IgD-negative memory B cell (primary cell): ENCODE results near the gene P3H3. TPM values are rescaled to one million over a fixed set of nuclear protein-coding genes. Genes with fewer than 3 reads are reported as not detected.

Source experiments
- H3K27ac Mint-ChIP-seq, 3 donors: one replicate each; pipeline ENCODE4 v1.8.0; 2020 to 2022; ENCODE audit warnings: mild to moderate bottlenecking in 3 of 3, mixed read lengths in 3 of 3, moderate library complexity in 1 of 3
- H3K27me3 Mint-ChIP-seq: one replicate; pipeline ENCODE4 v1.8.0; 2021; ENCODE audit warnings: mixed read lengths
- H3K36me3 Mint-ChIP-seq: one replicate; pipeline ENCODE4 v1.8.0; 2020; ENCODE audit warnings: mild to moderate bottlenecking, mixed read lengths
- H3K4me1 Mint-ChIP-seq, 3 donors: one replicate each; pipeline ENCODE4 v1.8.0; 2020 to 2022; ENCODE audit warnings: mixed read lengths in 3 of 3, mild to moderate bottlenecking in 1 of 3
- H3K4me3 Mint-ChIP-seq, 4 donors: one replicate each; pipeline ENCODE4 v1.8.0; 2020 to 2022; ENCODE audit warnings: mild to moderate bottlenecking in 4 of 4, mixed read lengths in 4 of 4, moderate library complexity in 3 of 4
- H3K9me3 Mint-ChIP-seq, 3 donors: one replicate each; pipeline ENCODE4 v1.8.0; 2020 to 2021; ENCODE audit warnings: mixed read lengths in 3 of 3, mild to moderate bottlenecking in 1 of 3
- polyA plus RNA-seq: library from polyadenylated mRNA; unstranded; fragments of 300-500 nt; fragmentation: Illumina TruSeq; gene quantifications from one replicate; pipeline ENCODE4 v1.2.3, GENCODE V29; 2021

Gene P3H3
- polyA plus RNA-seq, 1 donor from 2014 or later: not detected

DNA sequence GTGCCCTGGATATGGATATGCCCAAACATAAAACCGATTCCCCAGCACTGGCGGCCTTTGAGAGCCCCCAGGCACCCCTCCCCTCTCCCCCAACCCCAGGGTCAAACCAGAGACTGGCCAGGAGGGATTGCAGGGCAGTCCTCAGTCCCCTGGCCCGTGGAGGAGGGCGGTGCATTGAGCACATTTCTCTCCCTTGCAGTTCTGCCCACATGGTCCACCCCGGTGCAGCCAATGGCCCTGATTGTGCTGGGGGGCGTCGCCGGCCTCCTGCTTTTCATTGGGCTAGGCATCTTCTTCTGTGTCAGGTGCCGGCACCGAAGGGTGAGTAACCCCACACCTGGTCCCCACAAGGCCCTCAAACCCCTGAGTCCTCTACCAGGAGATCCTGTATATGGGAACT is 10.0 kb upstream of the P3H3 start:
- H3K27ac Mint-ChIP-seq: peak overlapping the region in 2 of 3 donors; percentile 53 to 54
- H3K36me3 Mint-ChIP-seq: peaks cover 2% of the 10 kb centered on the region
- peaks cover 0 to 2% (median 0%) of the 10 kb centered on the region in 3 donors for H3K9me3 Mint-ChIP-seq

DNA sequence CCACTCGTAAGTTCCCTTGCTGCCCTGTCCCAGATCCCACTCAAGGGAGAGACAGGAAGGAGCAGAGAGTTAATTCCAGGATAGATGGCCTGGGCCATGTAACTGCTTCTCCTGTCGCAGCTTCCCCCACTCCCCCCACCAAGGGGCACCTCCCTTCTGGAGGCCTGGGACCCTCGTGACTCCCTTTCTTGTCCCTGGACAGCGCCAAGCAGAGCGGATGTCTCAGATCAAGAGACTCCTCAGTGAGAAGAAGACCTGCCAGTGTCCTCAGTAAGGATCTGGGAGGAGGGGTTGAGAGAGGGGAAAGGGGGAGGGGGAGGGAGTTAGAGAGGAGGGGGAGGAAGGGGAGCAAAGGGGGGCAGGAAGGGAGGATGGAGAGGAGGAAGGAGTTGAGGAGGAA is 9.6 kb upstream of the P3H3 start:
- peak overlapping the region in 1 of 4 donors; percentile 32 for H3K4me3 Mint-ChIP-seq
- H3K9me3 Mint-ChIP-seq: peaks cover 0 to 2% (median 0%) of the 10 kb centered on the region in 3 donors
- peaks cover 4 to 5% (median 4%) of the 10 kb centered on the region in 3 donors for H3K4me1 Mint-ChIP-seq
- peaks cover 25% of the 10 kb centered on the region for H3K27me3 Mint-ChIP-seq
- H3K27ac Mint-ChIP-seq: peak overlapping the region in 2 of 3 donors; percentile 53 to 54
- peaks cover 2% of the 10 kb centered on the region for H3K36me3 Mint-ChIP-seq

More for the DNA sequence above, 10.0 kb upstream of the P3H3 start:
- Mint-ChIP-seq H3K27me3 (peaks cover 21% of the 10 kb centered on the region), H3K4me3 (peak overlapping the region in 1 of 4 donors; percentile 32), H3K4me1 (peaks cover 4 to 7% (median 5%) of the 10 kb centered on the region in 3 donors)

DNA sequence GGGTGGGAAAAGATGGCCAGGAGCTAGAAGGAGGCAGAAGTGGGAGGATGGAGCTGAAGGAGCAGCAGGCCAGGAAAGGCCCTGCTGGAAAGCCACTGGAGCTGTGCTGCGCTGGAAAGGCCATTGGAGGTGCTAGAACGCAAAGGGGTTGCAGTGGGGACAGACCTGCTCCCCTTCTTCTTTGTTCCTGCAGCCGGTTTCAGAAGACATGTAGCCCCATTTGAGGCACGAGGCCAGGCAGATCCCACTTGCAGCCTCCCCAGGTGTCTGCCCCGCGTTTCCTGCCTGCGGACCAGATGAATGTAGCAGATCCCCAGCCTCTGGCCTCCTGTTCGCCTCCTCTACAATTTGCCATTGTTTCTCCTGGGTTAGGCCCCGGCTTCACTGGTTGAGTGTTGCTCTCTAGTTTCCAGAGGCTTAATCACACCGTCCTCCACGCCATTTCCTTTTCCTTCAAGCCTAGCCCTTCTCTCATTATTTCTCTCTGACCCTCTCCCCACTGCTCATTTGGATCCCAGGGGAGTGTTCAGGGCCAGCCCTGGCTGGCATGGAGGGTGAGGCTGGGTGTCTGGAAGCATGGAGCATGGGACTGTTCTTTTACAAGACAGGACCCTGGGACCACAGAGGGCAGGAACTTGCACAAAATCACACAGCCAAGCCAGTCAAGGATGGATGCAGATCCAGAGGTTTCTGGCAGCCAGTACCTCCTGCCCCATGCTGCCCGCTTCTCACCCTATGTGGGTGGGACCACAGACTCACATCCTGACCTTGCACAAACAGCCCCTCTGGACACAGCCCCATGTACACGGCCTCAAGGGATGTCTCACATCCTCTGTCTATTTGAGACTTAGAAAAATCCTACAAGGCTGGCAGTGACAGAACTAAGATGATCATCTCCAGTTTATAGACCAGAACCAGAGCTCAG is 8.8 kb upstream of the P3H3 start:
- Mint-ChIP-seq H3K4me3 (no peak overlapping the region), H3K36me3 (peaks cover 2% of the 10 kb centered on the region), H3K27ac (no peak overlapping the region), H3K27me3 (peaks cover 31% of the 10 kb centered on the region), H3K4me1 (peaks cover 4 to 6% (median 5%) of the 10 kb centered on the region in 3 donors), H3K9me3 (peaks cover 0 to 2% (median 0%) of the 10 kb centered on the region in 3 donors)

DNA sequence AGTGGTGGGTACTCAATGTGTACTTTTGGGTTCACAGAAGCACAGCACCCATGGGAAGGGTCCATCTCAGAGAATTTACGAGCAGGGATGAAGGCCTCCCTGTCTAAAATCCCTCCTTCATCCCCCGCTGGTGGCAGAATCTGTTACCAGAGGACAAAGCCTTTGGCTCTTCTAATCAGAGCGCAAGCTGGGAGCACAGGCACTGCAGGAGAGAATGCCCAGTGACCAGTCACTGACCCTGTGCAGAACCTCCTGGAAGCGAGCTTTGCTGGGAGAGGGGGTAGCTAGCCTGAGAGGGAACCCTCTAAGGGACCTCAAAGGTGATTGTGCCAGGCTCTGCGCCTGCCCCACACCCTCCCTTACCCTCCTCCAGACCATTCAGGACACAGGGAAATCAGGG is 8.0 kb upstream of the P3H3 start:
- Mint-ChIP-seq H3K4me3 (peak overlapping the region in 1 of 4 donors; percentile 61), H3K4me1 (peaks cover 4 to 6% (median 5%) of the 10 kb centered on the region in 3 donors), H3K36me3 (peaks cover 2% of the 10 kb centered on the region), H3K27ac (no peak overlapping the region), H3K27me3 (peaks cover 34% of the 10 kb centered on the region), H3K9me3 (peaks cover 0 to 2% (median 0%) of the 10 kb centered on the region in 3 donors)

DNA sequence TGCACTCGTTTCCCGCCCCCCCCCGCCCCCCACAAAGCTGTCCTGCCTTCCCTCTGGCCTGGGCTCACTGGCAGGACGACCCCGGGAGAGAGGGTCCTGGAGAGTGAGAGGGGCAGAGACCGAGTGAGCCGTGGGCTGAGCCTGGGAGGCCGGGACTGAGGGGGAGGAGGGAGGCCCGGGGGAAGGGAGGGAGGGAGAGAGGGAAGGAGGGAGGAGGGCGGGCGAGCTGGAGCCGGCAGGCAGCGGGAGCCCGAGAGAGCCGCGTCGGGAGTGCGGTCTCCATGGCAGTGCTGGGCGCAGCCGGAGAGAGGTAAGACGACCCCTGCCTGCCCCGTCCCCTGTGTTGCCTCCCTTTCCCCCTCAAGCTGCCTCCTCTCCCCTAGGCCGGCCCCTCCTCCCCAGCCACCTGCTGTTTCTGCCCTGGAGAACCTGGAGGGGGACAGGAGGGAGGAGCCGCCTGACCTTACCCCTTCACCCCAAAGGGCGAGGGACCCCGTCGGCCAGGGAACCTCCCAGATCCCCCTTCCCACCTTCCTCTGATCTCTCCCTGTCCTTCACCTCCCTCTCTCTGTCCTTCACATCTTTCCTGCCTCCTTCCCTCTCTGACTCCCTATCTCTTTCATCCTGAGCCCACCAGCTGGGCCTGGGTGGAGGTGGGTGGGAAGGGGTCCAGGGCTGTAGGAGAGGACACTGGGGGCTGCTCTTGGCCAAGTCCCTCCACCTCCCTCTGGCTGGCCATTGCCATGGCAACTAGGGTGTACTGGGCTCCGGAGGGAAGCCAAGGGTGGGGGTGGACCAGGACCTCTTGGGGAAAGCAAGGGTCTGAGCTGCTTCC is 6.4 kb upstream of the P3H3 start, which contains the start of gene GPR162:
GPR162 (plus strand) TSS at position 231 of the 835 bp plus-strand sequence. CDS start 2,078 bp downstream, outside the sequence.
- H3K36me3 Mint-ChIP-seq: peaks cover 2% of the 10 kb centered on the region
- H3K27me3 Mint-ChIP-seq: peaks cover 49% of the 10 kb centered on the region
- H3K9me3 Mint-ChIP-seq: no peaks in the 10 kb centered on the region
- peak within 1 kb of the TSS in 2 of 4 donors; percentile 67 to 78 for H3K4me3 Mint-ChIP-seq
- no peak within 1 kb of the TSS for H3K27ac Mint-ChIP-seq
- peaks cover under 1 to 6% (median 5%) of the 10 kb centered on the region in 3 donors for H3K4me1 Mint-ChIP-seq

DNA sequence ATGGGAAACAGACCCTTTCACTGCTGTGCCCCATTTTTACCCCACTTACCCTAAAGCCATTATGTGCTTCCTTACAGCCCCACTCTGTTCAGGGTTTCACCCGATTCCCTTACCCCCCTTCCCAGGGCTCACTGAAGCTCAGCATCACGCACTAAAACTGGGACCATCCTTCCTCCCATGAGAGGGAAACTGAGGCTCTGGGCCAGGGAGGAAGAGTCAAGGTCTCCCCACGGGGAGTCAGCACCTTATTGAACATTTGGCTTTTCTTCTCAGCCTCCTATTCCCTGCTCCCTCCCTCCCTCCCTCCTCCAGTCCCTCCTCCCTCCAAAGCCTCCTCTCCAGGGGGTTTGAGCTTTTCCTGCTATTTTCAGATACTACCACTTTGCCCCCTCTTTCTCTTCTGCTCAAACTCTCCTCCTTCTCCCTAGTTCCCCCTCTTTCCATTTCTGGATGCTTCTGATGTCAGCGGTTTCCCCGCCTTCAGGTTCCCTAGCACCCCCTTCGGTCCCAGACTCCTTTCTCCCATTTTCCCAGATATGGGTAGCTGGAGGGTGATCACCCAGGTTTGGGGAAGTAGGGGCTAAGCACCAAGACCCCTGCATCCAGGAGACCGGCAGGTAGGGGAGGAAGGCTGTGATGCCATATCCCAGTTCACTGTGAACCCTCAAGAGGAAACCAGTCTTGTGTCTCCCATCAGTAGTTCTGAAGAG is 5.6 kb upstream of the P3H3 start:
- H3K27ac Mint-ChIP-seq: no peak overlapping the region
- no peaks in the 10 kb centered on the region for H3K9me3 Mint-ChIP-seq
- no peak overlapping the region for H3K4me3 Mint-ChIP-seq
- peaks cover 0 to 9% (median 8%) of the 10 kb centered on the region in 3 donors for H3K4me1 Mint-ChIP-seq
- H3K27me3 Mint-ChIP-seq: peaks cover 57% of the 10 kb centered on the region
- H3K36me3 Mint-ChIP-seq: peaks cover 2% of the 10 kb centered on the region

DNA sequence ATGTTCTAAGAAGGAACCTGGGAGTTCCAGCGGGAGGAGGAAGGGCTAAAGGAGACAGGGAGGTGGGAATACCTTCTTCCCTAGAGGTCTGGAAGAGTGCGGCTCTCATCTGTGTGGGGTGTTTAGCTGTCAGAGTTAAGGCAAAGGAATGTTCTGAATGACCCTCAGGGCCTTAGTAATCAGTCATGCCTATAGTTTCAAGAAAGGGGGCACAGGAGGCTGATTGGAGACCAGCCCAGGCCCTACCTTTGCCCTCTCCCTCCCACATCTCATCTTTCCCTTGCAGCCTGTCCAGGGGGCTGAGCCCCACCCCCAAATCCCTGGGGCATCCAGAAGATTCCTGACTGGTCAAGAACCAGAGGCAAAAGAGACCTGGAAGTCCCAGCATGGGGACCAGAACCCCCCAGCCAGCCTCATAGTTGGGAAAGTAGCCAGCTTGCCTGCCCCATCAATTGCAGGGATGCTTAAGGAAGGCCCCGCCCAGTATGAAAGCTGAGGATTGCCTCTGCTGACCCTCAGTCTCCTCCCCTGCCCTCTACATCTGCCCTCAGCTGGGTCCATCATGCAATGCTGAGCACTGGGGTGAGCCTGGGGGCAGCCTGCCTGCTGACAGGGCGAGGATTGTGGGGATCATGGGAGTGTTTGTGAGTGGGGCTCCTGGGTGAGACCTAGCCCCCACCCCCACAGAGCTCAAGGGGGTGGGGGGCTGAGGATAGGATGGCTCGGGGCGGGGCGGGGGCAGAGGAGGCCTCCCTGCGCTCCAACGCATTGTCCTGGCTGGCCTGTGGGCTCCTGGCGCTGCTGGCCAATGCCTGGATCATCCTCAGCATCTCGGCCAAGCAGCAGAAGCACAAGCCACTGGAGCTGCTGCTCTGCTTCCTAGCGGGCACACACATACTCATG is 4.8 kb upstream of the P3H3 start:
- Mint-ChIP-seq H3K36me3 (peaks cover 4% of the 10 kb centered on the region), H3K27ac (no peak overlapping the region), H3K4me1 (peaks cover 0 to 11% (median 11%) of the 10 kb centered on the region in 3 donors), H3K9me3 (no peaks in the 10 kb centered on the region), H3K27me3 (peaks cover 60% of the 10 kb centered on the region), H3K4me3 (no peak overlapping the region)

DNA sequence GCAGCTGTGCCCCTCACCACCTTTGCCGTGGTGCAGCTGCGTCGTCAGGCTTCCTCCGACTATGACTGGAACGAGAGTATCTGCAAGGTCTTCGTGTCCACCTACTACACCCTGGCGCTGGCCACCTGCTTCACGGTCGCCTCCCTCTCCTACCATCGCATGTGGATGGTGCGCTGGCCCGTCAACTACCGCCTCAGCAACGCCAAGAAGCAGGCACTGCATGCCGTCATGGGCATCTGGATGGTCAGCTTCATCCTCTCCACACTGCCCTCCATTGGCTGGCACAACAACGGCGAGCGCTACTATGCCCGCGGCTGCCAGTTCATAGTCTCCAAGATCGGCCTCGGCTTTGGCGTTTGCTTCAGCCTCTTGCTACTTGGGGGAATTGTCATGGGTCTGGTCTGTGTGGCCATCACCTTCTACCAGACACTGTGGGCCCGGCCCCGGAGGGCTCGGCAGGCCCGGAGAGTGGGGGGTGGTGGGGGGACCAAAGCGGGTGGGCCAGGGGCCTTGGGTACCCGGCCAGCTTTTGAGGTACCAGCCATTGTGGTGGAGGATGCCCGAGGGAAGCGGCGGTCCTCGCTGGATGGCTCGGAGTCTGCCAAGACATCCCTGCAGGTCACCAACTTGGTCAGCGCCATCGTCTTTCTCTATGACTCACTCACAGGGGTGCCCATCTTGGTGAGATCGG is 4.0 kb upstream of the P3H3 start:
- no peak overlapping the region for H3K4me3 Mint-ChIP-seq
- H3K4me1 Mint-ChIP-seq: peaks cover 0 to 15% (median 11%) of the 10 kb centered on the region in 3 donors
- no peaks in the 10 kb centered on the region for H3K9me3 Mint-ChIP-seq

DNA sequence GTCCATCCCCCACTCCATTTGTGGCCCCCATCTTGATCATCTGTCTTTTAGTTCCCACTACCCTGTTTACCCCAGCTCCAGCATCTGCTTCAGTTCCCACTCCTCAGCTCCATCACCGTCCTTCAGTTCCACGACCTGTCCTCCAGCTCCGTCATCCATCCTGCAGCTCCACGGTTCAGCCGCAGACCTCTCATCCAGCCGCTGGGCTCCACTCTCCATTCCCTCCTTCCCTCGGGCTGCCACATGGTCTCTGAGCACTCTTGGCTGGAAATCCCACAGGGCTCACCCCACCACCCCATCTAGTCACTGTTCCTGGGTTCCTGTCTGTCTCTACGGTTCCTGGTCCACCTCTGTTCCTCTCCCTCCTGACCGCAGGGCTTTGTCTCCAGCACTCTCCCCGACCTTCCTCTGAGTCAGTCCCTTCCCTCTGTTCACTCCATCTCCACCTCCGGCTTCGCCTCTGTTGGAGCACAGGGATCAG is 3.3 kb upstream of the P3H3 start:
- Mint-ChIP-seq H3K27me3 (peaks cover 68% of the 10 kb centered on the region), H3K4me3 (no peak overlapping the region), H3K27ac (no peak overlapping the region), H3K9me3 (no peaks in the 10 kb centered on the region), H3K36me3 (peaks cover 4% of the 10 kb centered on the region), H3K4me1 (peaks cover 0 to 16% (median 11%) of the 10 kb centered on the region in 3 donors)

More for the DNA sequence above, 4.0 kb upstream of the P3H3 start:
- peaks cover 4% of the 10 kb centered on the region for H3K36me3 Mint-ChIP-seq
- H3K27me3 Mint-ChIP-seq: peaks cover 65% of the 10 kb centered on the region
- no peak overlapping the region for H3K27ac Mint-ChIP-seq

DNA sequence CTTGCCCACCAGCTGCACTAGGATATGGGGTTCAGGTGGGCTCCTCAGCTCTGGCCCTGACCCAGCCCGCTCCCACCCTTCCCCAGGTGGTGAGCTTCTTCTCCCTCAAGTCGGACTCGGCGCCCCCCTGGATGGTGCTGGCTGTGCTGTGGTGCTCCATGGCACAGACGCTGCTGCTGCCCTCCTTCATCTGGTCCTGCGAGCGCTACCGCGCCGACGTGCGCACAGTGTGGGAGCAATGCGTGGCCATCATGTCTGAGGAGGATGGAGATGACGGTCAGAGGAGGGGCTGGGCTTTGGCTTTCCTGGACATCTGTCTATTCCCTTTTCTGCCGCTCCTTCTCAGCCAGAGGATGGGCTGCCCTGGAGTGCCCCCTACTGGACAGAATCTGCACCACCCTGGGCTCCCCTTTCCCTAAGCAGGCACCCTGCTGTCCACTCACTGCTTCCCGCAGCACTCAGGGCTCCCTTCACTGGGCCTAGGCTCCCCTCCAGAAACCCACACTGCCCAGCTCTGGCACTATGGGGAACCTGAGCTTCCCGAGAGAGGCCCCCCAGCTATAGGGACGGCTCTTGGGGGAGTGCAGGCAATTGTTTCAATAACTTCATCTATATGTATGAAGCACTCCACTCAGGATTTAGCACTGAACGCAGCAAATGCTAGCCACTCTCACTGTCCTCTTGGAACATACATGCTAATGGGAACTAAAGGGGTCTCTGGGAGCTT is 2.6 kb upstream of the P3H3 start:
- Mint-ChIP-seq H3K27ac (peak overlapping the region in 1 of 3 donors; percentile 1), H3K27me3 (peaks cover 73% of the 10 kb centered on the region), H3K9me3 (no peaks in the 10 kb centered on the region), H3K4me1 (peaks cover 0 to 16% (median 11%) of the 10 kb centered on the region in 3 donors), H3K36me3 (peaks cover 5% of the 10 kb centered on the region), H3K4me3 (peak overlapping the region in 1 of 4 donors; percentile 43)

DNA sequence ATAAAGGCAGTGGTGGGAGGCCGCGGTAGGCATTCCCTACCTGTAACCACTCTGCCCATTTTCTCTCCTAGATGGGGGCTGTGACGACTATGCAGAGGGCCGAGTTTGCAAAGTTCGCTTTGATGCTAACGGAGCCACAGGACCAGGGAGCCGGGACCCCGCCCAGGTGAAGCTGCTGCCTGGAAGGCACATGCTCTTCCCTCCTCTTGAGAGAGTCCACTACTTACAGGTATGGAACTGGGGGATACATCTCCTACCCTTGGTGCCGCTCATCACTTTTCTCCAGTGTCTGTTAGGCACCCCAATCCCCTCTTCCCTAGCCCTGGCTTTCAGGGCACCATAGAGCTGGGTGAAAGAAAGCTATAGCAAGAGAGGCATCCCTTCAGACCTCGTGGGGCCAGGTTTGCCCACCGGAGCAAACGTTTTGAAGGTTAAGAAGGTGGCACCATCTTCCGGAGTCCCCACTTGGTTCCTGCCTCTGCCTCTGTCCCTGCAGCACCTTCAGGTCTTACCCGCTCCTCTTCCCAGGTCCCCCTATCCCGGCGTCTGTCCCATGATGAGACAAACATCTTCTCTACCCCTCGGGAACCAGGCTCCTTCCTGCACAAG is 2.0 kb upstream of the P3H3 start:
- no peaks in the 10 kb centered on the region for H3K9me3 Mint-ChIP-seq
- peaks cover 3% of the 10 kb centered on the region for H3K36me3 Mint-ChIP-seq
- H3K4me1 Mint-ChIP-seq: peaks cover 0 to 13% (median 7%) of the 10 kb centered on the region in 3 donors
- H3K27me3 Mint-ChIP-seq: peaks cover 73% of the 10 kb centered on the region
- peak overlapping the region in 1 of 4 donors; percentile 43 for H3K4me3 Mint-ChIP-seq
- peak overlapping the region in 1 of 3 donors; percentile 1 for H3K27ac Mint-ChIP-seq
